Fibroblast of skin of abdomen (primary cell): ENCODE measurements around the gene POM121.
"Not testable (repeated sequence)": the region's sequence is repeated elsewhere in the genome, so short reads cannot be mapped to it uniquely, and the experiment has no call there.

Source experiments
- DNase-seq: peaks from one replicate; pipeline ENCODE4 v3.0.0-alpha.2; 2013

POM121 gene

GRCh38 chr7:72997887-72998468 is 73.1 kb downstream of the POM121 start:
- DNase-seq, result not testable (repeated sequence)
